ENCODE data around the gene FBXL4.

FBXL4 gene

GRCh38 chr6:98877250-98877649 is 70.5 kb downstream of the FBXL4 start:
- no peak for DNase-seq

DNA sequence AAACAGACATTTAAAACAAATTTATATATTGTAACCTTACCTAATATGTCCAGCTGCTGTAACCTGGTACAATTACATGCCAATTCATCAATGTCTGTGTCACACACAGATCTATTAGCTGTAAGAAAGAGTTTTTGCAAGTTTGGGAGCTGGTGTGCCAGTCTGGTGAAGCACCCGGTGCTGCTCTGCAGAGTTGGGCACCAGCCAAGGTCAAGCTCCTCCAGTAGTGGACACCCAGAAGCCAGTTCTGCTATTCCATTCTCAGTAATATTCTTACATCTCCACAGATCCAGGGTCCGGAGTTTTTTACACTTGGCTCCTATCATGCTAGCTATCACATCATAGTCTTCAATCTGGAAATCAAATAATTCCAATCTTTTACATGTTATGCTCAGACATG is 72.4 kb downstream of the FBXL4 start:
- no peak for DNase-seq

GRCh38 chr6:98871821-98872220 is 75.9 kb downstream of the FBXL4 start:
- DNase-seq, result no peak

GRCh38 chr6:98871057-98871456 is 76.7 kb downstream of the FBXL4 start:
- DNase-seq, result no peak

- no peak for DNase-seq
Observed at GRCh38 chr6:98864497-98864896, 83.2 kb downstream of the FBXL4 start.

- no peak for DNase-seq
Observed at GRCh38 chr6:98848539-98849242, 99.1 kb downstream of the FBXL4 start.

DNA sequence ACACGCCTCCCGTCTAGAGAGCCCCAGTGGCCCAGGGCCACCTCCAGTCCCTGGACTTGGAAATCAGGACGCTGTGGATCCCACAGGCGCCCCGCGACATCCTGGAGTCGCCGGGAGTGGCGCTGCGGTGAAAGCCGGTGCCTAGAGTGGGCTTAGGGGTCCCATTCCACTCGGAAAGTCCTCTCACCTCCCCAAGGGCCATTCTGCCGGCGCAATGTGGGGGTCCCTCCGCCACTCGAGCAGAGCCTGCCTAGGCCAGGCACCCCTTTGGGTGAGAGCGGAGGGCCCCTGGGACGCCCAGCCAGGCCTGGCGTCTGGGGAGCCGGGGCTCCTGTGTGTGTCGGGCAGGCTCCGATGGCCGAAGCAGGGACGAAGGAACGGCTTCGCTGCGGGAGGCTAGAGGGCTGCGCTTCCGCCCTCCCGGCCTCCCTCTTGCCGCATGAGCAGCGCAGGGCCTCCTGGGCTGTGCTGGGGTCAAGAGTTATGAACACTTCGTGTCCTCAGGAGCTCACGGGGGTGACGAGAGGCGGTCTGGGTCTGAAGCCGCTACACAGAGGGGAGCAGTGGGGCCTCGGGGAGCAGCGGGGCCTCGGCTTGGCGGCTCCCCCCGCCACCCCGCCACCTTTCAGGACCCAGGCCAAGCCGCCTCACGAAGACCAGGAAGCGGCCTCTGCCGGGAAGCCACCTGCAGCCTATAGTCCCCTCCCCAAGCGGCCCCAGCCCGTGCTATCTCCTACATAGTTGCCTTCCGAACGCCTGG is 99.8 kb downstream of the FBXL4 start:
- no peak for DNase-seq

GRCh38 chr6:98847416-98847778 is 100.3 kb downstream of the FBXL4 start:
- DNase-seq, result no peak

- DNase-seq, result no peak
Observed at GRCh38 chr6:98846021-98846380, 101.7 kb downstream of the FBXL4 start.

GRCh38 chr6:98845211-98846020 is 102.3 kb downstream of the FBXL4 start:
- DNase-seq, result peak; percentile 49

DNA sequence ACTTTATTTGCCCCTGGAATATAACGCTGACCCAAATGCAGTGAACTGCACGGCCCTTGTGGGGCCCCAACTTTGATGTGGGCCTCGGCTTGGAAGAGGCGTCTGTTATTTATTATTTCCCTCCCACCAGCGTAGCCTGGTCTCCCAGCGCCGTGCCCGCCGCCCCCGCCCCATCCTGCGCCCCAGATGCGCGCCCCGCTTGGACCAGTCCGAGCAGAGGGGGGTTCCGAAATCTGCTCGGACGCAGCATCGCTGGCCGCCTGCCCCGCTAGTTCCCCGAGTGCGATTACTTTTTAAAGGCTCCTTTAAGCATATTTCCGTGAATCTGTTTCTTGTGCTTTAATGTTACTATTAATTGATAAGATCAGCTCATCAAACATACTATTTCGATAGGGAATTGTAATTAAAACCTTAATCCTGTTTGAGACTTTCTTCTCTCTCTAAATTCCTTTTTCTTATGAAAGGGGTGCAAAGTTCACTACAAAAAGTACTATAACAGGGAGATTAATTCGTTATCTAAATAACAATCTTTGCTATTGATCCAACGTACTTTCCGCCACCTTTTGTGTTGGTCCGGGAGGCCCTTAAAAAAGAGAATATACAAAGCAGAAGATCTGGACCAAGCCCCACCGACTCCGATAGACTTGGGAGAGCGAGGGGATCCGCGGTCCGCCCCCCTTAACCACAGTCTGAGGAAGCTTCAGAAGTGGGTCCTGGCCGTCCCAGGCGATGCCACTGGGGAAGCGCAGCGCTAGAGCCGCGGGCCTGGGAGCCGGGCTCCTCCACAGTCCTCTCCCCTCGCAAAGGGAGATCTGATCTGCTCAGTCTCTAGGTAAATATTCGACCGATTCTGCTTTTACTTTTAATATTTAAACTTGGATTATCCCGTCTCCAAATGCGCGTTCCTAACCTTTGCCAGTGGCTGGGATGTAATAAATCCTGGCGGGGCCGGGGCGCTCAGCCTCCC is 103.2 kb downstream of the FBXL4 start:
- no peak for DNase-seq

GRCh38 chr6:98843271-98844243 is 104.2 kb downstream of the FBXL4 start:
- DNase-seq, result no peak

DNA sequence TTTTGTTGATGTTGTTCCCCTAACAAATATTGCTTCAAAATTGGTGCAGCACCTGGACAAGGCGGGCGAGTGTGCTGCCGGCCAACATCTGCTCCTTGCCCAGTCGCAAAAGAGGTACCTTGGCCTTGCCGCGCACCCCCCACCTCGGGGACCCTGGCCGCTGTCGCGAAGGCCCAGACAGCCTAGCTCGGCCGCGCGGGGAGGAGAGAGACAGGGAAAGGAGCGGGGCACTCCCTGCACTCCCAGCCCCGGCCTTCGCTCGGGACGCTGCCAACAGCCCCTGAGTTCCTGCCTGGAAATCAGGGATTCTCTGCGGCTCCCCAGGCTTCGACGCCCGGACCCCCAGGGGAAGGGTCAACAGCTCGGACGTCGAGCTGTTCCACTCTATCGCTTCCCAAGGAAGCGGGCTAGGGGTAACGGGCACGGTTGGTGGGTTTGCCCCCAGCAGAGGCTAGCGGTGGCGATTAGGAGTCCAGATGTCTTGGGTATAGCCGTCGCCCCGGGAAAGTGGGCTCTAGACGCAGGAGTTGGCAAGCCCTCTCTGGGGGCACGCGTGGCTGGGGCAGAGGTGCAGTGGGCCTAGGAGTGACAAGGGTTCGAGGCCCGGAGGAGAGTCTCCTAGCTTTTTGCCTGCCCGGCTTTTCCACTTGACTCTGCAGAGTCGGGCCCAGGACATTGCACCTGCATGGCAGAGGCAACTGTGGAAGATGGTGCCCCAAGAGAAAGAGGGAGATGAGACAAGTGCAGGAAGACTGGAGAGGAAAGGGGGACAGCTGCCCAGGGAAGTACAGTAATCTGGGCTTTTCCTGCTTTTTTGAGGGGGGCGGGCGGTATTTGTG is 105.2 kb downstream of the FBXL4 start:
- DNase-seq, result no peak

GRCh38 chr6:98841621-98842341 is 106.0 kb downstream of the FBXL4 start:
- no peak for DNase-seq

DNA sequence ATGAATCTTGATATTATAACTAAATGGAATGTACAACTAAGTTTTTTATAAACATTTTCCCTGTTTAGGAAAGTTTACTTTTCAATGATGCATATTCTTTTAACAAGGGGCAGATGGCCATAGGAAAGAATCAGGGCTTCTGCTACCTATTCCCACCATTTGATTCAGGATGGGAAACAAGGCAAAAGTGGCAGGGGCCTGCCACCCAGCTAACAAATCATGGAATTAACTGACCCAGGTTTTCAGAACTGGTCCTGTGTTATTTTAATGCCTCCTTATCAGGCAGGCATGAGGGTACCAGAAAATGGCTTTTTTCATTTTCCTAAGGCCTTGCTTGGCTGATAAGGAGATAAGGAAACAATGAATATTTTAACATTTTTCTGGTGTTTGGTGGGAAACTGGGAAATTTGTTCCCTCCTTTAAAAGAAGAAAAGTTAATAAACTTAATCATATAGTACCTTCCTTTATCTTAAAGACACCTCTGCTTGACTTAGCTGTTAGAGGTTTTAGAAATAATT is 106.7 kb downstream of the FBXL4 start:
- DNase-seq, result no peak

- no peak for DNase-seq
Observed at GRCh38 chr6:98840385-98840784, 107.4 kb downstream of the FBXL4 start.

DNA sequence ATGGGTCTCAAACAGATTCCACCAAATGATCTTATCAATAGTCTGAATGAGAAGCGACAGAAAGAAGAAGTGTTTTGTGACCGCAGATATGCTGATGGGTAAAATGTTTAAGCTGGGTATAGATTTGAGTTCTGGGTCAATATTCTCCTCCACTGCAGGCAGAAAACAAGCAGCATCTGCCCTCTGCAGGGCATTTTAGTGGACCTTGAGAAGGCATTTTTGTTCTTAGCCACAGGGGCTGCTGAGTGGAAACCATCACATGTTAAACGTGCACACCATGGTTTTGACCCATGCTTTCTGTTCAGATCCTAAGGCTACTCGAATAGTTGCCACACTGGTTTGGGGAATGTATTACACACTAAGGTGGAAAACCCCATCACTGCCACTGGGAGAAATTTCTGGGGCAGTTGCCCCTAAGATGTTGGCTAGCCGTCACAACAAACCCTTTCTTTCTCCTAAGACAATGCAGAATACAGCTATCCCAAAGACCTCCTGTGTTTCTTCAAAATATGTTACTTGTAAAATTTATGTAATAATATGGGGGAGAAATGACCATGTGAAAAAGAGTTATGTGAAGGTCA is 107.9 kb downstream of the FBXL4 start:
- DNase-seq, result no peak

DNA sequence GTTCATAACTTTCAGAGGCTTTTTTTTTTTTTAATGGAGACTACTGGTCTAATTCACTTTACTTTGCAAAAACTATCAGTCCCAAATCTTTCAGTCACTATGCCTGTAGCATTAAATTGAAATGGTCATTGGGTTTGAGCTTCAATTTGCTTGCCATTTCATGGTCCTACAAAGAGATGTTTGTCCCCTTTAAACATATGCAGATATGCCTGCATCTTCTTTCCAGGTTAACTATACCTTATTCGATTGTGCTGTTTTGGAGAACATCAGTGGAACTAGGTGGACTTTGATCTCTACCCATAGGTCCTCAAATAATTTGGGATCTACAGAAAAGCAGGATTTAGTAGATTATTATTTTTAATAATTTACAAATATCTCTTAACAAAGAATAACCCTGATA is 108.8 kb downstream of the FBXL4 start:
- no peak for DNase-seq

GRCh38 chr6:98838032-98838431 is 109.7 kb downstream of the FBXL4 start:
- no peak for DNase-seq
